SK-N-MC (cell line): ENCODE data around the gene GABBR2.

Experiments
- DNase-seq: peaks from one replicate; pipeline ENCODE4 v3.0.0-alpha.2; 2011; ENCODE audit warnings: low read depth, low spot score
- H3K27ac ChIP-seq: fragments of 200-600 bp; sonication (generic); 2 replicates; pipeline ENCODE4 v1.5.1; 2016; ENCODE audit warnings: mixed run types
- H3K36me3 ChIP-seq: fragments of 200-600 bp; sonication (generic); 2 replicates; pipeline ENCODE4 v1.6.1; 2017; ENCODE audit warnings: antibody characterized with exemption, low read length, mixed read lengths; ENCODE audit not compliant: insufficient read depth
- H3K4me3 ChIP-seq: fragments of 200-600 bp; sonication (generic); 2 replicates; pipeline ENCODE4 v1.5.1; 2016
- H3K9ac ChIP-seq: fragments of 200-600 bp; sonication (generic); 2 replicates; pipeline ENCODE4 v1.8.0; 2017; ENCODE audit warnings: mixed run types, mixed read lengths; ENCODE audit not compliant: insufficient read length
- H3K9me3 ChIP-seq: fragments of 200-600 bp; sonication (generic); 2 replicates; pipeline ENCODE4 v1.6.1; 2017; ENCODE audit warnings: low read depth, mild to moderate bottlenecking, antibody characterized with exemption, low read length, moderate library complexity, mixed read lengths
- EZH2 ChIP-seq: fragments of 200-600 bp; sonication (generic); IDR thresholded peaks from one replicate; pipeline ENCODE4 v1.6.1; 2017; ENCODE audit warnings: antibody characterized with exemption
- FOXP2 ChIP-seq: optimal IDR thresholded peaks from 2 replicates; pipeline ENCODE3; 2011; ENCODE audit warnings: mild to moderate bottlenecking, moderate library complexity; ENCODE audit not compliant: insufficient read depth; ENCODE audit errors: extremely low read length, control extremely low read depth
- POLR2AphosphoS5 ChIP-seq: IDR thresholded peaks from 2 replicates; pipeline ENCODE4 v1.6.1; 2012; ENCODE audit warnings: mild to moderate bottlenecking, low read depth, low read length, borderline replicate concordance

GABBR2 gene

GRCh38 chr9:98494852-98495251, 213.9 kb downstream of the GABBR2 start:
- DNase-seq: no peak
- no peak overlapping the region for H3K9ac ChIP-seq

GRCh38 chr9:98491828-98492227, 216.9 kb downstream of the GABBR2 start:
- no peak overlapping the region for H3K9ac ChIP-seq
- no peak overlapping the region for H3K27ac ChIP-seq
- no peak for TF ChIP-seq POLR2AphosphoS5
- no peak for TF ChIP-seq EZH2
- no peak for TF ChIP-seq FOXP2
- no peaks in the 10 kb centered on the region for H3K36me3 ChIP-seq
- no peaks in the 10 kb centered on the region for H3K9me3 ChIP-seq
- DNase-seq: no peak
- no peak overlapping the region for H3K4me3 ChIP-seq

More at GRCh38 chr9:98494852-98495251, 213.9 kb downstream of the GABBR2 start:
- Histone ChIP-seq H3K27ac (no peak overlapping the region), H3K36me3 (no peaks in the 10 kb centered on the region), H3K9me3 (no peaks in the 10 kb centered on the region), H3K4me3 (no peak overlapping the region)
- TF ChIP-seq EZH2 (no peak), POLR2AphosphoS5 (no peak), FOXP2 (no peak)

GRCh38 chr9:98491231-98491651, 217.5 kb downstream of the GABBR2 start:
- no peak overlapping the region for H3K9ac ChIP-seq
- no peaks in the 10 kb centered on the region for H3K9me3 ChIP-seq
- no peak for DNase-seq
- no peak for TF ChIP-seq POLR2AphosphoS5
- no peak for TF ChIP-seq FOXP2
- TF ChIP-seq EZH2: no peak
- H3K27ac ChIP-seq: no peak overlapping the region
- no peak overlapping the region for H3K4me3 ChIP-seq
- no peaks in the 10 kb centered on the region for H3K36me3 ChIP-seq

GRCh38 chr9:98488571-98489312, 220.0 kb downstream of the GABBR2 start:
- Histone ChIP-seq H3K36me3 (no peaks in the 10 kb centered on the region), H3K9ac (no peak overlapping the region), H3K4me3 (no peak overlapping the region), H3K9me3 (no peaks in the 10 kb centered on the region), H3K27ac (no peak overlapping the region)
- DNase-seq: no peak
- TF ChIP-seq POLR2AphosphoS5 (no peak), EZH2 (no peak), FOXP2 (no peak)

- Histone ChIP-seq H3K4me3 (no peak overlapping the region), H3K9me3 (no peaks in the 10 kb centered on the region), H3K27ac (no peak overlapping the region), H3K9ac (no peak overlapping the region), H3K36me3 (no peaks in the 10 kb centered on the region)
- TF ChIP-seq FOXP2: no peak
- no peak for TF ChIP-seq POLR2AphosphoS5
- DNase-seq: no peak
These were observed 223.0 kb downstream of the GABBR2 start for GRCh38 chr9:98485706-98486105.

- Histone ChIP-seq H3K27ac (no peak overlapping the region), H3K9me3 (no peaks in the 10 kb centered on the region), H3K36me3 (no peaks in the 10 kb centered on the region), H3K9ac (no peak overlapping the region), H3K4me3 (no peak overlapping the region)
- no peak for TF ChIP-seq FOXP2
- no peak for DNase-seq
These were observed 224.6 kb downstream of the GABBR2 start for GRCh38 chr9:98484162-98484561.

- no peak for TF ChIP-seq EZH2
- no peak for TF ChIP-seq POLR2AphosphoS5
- TF ChIP-seq FOXP2: no peak
- no peak overlapping the region for H3K27ac ChIP-seq
- no peak for DNase-seq
These were observed 226.5 kb downstream of the GABBR2 start for GRCh38 chr9:98482226-98482625.

GRCh38 chr9:98481676-98482075, 227.1 kb downstream of the GABBR2 start:
- Histone ChIP-seq H3K36me3 (no peaks in the 10 kb centered on the region), H3K27ac (no peak overlapping the region), H3K9ac (no peak overlapping the region), H3K9me3 (no peaks in the 10 kb centered on the region), H3K4me3 (no peak overlapping the region)
- TF ChIP-seq POLR2AphosphoS5: no peak
- no peak for TF ChIP-seq EZH2
- TF ChIP-seq FOXP2: no peak
- no peak for DNase-seq

More at GRCh38 chr9:98482226-98482625, 226.5 kb downstream of the GABBR2 start:
- H3K9me3 ChIP-seq: no peaks in the 10 kb centered on the region
- H3K9ac ChIP-seq: no peak overlapping the region
- no peak overlapping the region for H3K4me3 ChIP-seq
- H3K36me3 ChIP-seq: no peaks in the 10 kb centered on the region
